K562 (cell line): ENCODE results near the gene PDE6G. TPM values are rescaled to one million over a fixed set of nuclear protein-coding genes. Genes with fewer than 3 reads are reported as not detected.

ENCODE experiments used
- POLR2AphosphoS5 ChIP-seq: IDR thresholded peaks from 2 replicates; pipeline ENCODE4 v1.6.1; 2011; ENCODE audit warnings: mild to moderate bottlenecking, low read depth, low read length, moderate library complexity; ENCODE audit not compliant: control insufficient read depth, insufficient read depth
- SMAD1 ChIP-seq: fragments of 150-350 bp; IDR thresholded peaks from 2 replicates; pipeline ENCODE4 v1.6.1; 2014; ENCODE audit warnings: low read length, low read depth; ENCODE audit not compliant: partially characterized antibody
- polyA plus RNA-seq, 8 experiments: library from polyadenylated mRNA; depleted of rRNA in 4 of 8; stranded (reverse) in 5 of 8; unstranded in 3 of 8; fragments of >200 nt; fragmentation: Nextera tagmentation in 2 of 8; fragmentation: Illumina TruSeq in 1 of 8; extraction: Ambion mirVana in 2 of 8; extraction: Trizol in 1 of 8; gene quantifications; 2 replicates each; pipeline versions ENCODE4 v1.2.1 to v1.2.3, GENCODE V29; 2011 to 2014; ENCODE audit warnings: inconsistent platforms in 1 of 8, missing spikeins in 1 of 8
- total RNA-seq, 7 experiments: library from RNA; depleted of rRNA in 6 of 7; stranded (reverse); fragments of >200 nt in 6 of 7; fragmentation: Illumina TruSeq in 2 of 7; extraction: Trizol in 2 of 7; gene quantifications; 2 replicates each; pipeline versions ENCODE4 v1.2.1 to v1.2.3, GENCODE V29; 2011 to 2021; ENCODE audit warnings: low replicate concordance in 1 of 7
- TF ChIP-seq, protein P1 (sequence below): fragments of 450-650 bp; IDR thresholded peaks from 2 replicates; pipeline ENCODE4 v1.6.1; 2016; ENCODE audit warnings: mild to moderate bottlenecking, moderate library complexity
- TF ChIP-seq, protein P2 (sequence below): sonication (generic); formaldehyde crosslinking; IDR thresholded peaks from 2 replicates; pipeline ENCODE4 v1.8.1; 2023; ENCODE audit warnings: mild to moderate bottlenecking, missing genetic modification reagents
- TF ChIP-seq, protein P3 (sequence below), 3 experiments: fragments of 200-800 bp in 1 of 3; sonication (Bioruptor generic) in 1 of 3; sonication (generic) in 1 of 3; formaldehyde crosslinking in 1 of 3; IDR thresholded peaks; 2 replicates each; pipeline versions ENCODE4 v1.6.1 to v1.8.0; 2016 to 2022; ENCODE audit warnings: mild to moderate bottlenecking in 2 of 3, missing compliant biosample characterization in 2 of 3, missing genetic modification characterization in 2 of 3, missing genetic modification reagents in 1 of 3
- TF ChIP-seq, protein P4 (sequence below), 2 experiments: IDR thresholded peaks; 2 replicates each; pipeline ENCODE4 v1.6.1; 2012; ENCODE audit warnings: improper control_type of control experiment in 2 of 2, low read depth in 2 of 2, low read length in 2 of 2, borderline replicate concordance in 1 of 2

PDE6G gene
- total and polyA plus RNA-seq, 9 of the 15 experiments (the other 6 are each of a cell fraction or from before 2014, with no cell fraction given): 0.14 to 0.59 TPM; not detected in 7

DNA sequence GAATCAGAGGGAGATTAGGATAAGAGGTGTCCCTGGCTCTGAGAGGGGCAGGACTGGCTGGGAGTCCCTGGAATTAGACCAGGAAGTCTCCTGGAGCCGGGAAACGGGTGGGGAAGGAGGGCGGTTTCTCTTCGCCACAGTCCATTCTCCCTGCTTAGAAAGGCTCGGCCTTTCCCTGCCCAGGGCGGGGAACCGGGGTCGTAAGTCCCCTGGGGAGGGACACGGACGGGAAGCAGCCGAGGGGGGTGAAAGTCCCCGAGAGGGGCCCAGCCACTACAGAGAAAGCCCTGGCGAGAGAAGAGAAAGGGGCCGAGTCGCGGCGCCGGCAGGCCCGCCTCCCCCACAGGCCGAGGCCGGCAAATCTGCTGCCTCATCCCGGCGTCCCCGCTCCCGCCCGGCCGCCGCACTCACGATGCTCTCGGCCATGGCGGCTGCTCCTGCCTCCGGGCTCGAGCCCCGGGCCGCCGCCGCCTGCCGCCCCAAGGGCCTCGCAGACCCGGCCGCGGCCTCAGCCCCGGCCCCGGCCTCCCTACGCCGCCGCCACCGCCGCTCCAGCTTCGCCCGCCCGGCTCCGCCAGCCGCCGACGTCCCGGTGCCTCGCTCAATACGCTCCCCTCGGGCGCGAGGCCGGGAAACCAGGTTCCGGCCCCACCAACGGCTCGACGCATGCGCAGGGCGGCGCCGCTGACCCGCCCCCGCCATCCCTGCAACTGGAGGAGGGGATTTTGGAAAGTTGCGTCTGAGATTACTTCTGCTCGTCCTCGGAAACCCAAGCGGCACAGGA is 19.6 kb downstream of the PDE6G start, which contains the start of the genes NPLOC4 and TSPAN10 (continued):
- TF ChIP-seq, protein P1, sequence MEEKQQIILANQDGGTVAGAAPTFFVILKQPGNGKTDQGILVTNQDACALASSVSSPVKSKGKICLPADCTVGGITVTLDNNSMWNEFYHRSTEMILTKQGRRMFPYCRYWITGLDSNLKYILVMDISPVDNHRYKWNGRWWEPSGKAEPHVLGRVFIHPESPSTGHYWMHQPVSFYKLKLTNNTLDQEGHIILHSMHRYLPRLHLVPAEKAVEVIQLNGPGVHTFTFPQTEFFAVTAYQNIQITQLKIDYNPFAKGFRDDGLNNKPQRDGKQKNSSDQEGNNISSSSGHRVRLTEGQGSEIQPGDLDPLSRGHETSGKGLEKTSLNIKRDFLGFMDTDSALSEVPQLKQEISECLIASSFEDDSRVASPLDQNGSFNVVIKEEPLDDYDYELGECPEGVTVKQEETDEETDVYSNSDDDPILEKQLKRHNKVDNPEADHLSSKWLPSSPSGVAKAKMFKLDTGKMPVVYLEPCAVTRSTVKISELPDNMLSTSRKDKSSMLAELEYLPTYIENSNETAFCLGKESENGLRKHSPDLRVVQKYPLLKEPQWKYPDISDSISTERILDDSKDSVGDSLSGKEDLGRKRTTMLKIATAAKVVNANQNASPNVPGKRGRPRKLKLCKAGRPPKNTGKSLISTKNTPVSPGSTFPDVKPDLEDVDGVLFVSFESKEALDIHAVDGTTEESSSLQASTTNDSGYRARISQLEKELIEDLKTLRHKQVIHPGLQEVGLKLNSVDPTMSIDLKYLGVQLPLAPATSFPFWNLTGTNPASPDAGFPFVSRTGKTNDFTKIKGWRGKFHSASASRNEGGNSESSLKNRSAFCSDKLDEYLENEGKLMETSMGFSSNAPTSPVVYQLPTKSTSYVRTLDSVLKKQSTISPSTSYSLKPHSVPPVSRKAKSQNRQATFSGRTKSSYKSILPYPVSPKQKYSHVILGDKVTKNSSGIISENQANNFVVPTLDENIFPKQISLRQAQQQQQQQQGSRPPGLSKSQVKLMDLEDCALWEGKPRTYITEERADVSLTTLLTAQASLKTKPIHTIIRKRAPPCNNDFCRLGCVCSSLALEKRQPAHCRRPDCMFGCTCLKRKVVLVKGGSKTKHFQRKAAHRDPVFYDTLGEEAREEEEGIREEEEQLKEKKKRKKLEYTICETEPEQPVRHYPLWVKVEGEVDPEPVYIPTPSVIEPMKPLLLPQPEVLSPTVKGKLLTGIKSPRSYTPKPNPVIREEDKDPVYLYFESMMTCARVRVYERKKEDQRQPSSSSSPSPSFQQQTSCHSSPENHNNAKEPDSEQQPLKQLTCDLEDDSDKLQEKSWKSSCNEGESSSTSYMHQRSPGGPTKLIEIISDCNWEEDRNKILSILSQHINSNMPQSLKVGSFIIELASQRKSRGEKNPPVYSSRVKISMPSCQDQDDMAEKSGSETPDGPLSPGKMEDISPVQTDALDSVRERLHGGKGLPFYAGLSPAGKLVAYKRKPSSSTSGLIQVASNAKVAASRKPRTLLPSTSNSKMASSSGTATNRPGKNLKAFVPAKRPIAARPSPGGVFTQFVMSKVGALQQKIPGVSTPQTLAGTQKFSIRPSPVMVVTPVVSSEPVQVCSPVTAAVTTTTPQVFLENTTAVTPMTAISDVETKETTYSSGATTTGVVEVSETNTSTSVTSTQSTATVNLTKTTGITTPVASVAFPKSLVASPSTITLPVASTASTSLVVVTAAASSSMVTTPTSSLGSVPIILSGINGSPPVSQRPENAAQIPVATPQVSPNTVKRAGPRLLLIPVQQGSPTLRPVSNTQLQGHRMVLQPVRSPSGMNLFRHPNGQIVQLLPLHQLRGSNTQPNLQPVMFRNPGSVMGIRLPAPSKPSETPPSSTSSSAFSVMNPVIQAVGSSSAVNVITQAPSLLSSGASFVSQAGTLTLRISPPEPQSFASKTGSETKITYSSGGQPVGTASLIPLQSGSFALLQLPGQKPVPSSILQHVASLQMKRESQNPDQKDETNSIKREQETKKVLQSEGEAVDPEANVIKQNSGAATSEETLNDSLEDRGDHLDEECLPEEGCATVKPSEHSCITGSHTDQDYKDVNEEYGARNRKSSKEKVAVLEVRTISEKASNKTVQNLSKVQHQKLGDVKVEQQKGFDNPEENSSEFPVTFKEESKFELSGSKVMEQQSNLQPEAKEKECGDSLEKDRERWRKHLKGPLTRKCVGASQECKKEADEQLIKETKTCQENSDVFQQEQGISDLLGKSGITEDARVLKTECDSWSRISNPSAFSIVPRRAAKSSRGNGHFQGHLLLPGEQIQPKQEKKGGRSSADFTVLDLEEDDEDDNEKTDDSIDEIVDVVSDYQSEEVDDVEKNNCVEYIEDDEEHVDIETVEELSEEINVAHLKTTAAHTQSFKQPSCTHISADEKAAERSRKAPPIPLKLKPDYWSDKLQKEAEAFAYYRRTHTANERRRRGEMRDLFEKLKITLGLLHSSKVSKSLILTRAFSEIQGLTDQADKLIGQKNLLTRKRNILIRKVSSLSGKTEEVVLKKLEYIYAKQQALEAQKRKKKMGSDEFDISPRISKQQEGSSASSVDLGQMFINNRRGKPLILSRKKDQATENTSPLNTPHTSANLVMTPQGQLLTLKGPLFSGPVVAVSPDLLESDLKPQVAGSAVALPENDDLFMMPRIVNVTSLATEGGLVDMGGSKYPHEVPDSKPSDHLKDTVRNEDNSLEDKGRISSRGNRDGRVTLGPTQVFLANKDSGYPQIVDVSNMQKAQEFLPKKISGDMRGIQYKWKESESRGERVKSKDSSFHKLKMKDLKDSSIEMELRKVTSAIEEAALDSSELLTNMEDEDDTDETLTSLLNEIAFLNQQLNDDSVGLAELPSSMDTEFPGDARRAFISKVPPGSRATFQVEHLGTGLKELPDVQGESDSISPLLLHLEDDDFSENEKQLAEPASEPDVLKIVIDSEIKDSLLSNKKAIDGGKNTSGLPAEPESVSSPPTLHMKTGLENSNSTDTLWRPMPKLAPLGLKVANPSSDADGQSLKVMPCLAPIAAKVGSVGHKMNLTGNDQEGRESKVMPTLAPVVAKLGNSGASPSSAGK: no peak
- TF ChIP-seq, protein P2, sequence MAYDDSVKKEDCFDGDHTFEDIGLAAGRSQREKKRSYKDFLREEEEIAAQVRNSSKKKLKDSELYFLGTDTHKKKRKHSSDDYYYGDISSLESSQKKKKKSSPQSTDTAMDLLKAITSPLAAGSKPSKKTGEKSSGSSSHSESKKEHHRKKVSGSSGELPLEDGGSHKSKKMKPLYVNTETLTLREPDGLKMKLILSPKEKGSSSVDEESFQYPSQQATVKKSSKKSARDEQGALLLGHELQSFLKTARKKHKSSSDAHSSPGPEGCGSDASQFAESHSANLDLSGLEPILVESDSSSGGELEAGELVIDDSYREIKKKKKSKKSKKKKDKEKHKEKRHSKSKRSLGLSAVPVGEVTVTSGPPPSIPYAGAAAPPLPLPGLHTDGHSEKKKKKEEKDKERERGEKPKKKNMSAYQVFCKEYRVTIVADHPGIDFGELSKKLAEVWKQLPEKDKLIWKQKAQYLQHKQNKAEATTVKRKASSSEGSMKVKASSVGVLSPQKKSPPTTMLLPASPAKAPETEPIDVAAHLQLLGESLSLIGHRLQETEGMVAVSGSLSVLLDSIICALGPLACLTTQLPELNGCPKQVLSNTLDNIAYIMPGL (CRISPR knock-in tag): no peak
- TF ChIP-seq, protein P3, sequence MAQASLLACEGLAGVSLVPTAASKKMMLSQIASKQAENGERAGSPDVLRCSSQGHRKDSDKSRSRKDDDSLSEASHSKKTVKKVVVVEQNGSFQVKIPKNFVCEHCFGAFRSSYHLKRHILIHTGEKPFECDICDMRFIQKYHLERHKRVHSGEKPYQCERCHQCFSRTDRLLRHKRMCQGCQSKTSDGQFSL (CRISPR knock-in tag; IDR thresholded peaks at IDR 0.05): no peak
- TF ChIP-seq, protein P3 (tag; IDR thresholded peaks at IDR 0.05): 0 out of 4 replicates have a peak, but pooled peaks of 1 of the 2 experiments have one; percentile 60
- TF ChIP-seq SMAD1 (peak; percentile 69), POLR2AphosphoS5 (peak; percentile 88)
- TF ChIP-seq, protein P4, sequence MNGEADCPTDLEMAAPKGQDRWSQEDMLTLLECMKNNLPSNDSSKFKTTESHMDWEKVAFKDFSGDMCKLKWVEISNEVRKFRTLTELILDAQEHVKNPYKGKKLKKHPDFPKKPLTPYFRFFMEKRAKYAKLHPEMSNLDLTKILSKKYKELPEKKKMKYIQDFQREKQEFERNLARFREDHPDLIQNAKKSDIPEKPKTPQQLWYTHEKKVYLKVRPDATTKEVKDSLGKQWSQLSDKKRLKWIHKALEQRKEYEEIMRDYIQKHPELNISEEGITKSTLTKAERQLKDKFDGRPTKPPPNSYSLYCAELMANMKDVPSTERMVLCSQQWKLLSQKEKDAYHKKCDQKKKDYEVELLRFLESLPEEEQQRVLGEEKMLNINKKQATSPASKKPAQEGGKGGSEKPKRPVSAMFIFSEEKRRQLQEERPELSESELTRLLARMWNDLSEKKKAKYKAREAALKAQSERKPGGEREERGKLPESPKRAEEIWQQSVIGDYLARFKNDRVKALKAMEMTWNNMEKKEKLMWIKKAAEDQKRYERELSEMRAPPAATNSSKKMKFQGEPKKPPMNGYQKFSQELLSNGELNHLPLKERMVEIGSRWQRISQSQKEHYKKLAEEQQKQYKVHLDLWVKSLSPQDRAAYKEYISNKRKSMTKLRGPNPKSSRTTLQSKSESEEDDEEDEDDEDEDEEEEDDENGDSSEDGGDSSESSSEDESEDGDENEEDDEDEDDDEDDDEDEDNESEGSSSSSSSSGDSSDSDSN (IDR thresholded peaks at IDR 0.05; ENCODE audit: borderline replicate concordance in 1 of 2, low read depth in 2 of 2, low read length in 2 of 2): peak; percentile 56 to 72; a peak in 2 of 4 replicates
